Body of pancreas (tissue), 4 donors: ENCODE results near the gene PXMP4. TPM values are rescaled to one million over a fixed set of nuclear protein-coding genes. Genes with fewer than 3 reads are reported as not detected.

ENCODE experiments used
- ATAC-seq: fragments of 150-250 bp; one replicate; pipeline ENCODE4 v1.9.1; 2016
- DNase-seq, 4 donors: peaks; one replicate each; pipeline ENCODE4 v3.0.0-alpha.2; 2019
- H3K27ac ChIP-seq, 4 donors: fragments of 200-600 bp; sonication (generic); 1 replicate in 3 of 4; 2 replicates in 1 of 4; pipeline versions ENCODE4 v1.5.1 to v1.6.1; 2016 to 2019; ENCODE audit warnings: mild to moderate bottlenecking in 1 of 4, mixed read lengths in 1 of 4, moderate library complexity in 1 of 4
- H3K27me3 ChIP-seq, 2 donors: fragments of 200-600 bp; sonication (generic); one replicate each; pipeline ENCODE4 v1.6.0; 2016; ENCODE audit warnings: mild to moderate bottlenecking in 1 of 2
- H3K36me3 ChIP-seq, 2 donors: fragments of 200-600 bp; sonication (generic); replicated peaks in 1 of 2; 2 replicates each; pipeline ENCODE4 v1.5.1; 2016; ENCODE audit warnings: low read depth in 2 of 2; ENCODE audit not compliant: insufficient read depth in 1 of 2
- H3K4me1 ChIP-seq: fragments of 200-600 bp; sonication (generic); one replicate; pipeline ENCODE4 v1.6.0; 2016
- H3K4me3 ChIP-seq, 2 donors: fragments of 200-600 bp; sonication (generic); 1 replicate in 1 of 2; 2 replicates in 1 of 2; pipeline ENCODE4 v1.5.1; 2016 to 2019
- H3K9me3 ChIP-seq, 3 donors: fragments of 200-600 bp; sonication (generic); 1 replicate in 2 of 3; 2 replicates in 1 of 3; pipeline ENCODE4 v1.5.1; 2016
- CTCF ChIP-seq, 7 experiments: fragments of 450-650 bp in 4 of 7; fragments of 200-600 bp in 3 of 7; sonication (generic) in 3 of 7; IDR thresholded peaks; one replicate each; pipeline ENCODE4 v1.5.1; 2016 to 2019; ENCODE audit warnings: antibody characterized with exemption in 7 of 7
- POLR2A ChIP-seq, 3 donors: fragments of 450-650 bp; IDR thresholded peaks; one replicate each; pipeline ENCODE4 v1.6.1; 2016; ENCODE audit warnings: antibody characterized with exemption in 3 of 3, mild to moderate bottlenecking in 2 of 3
- WGBS, 2 donors: methylation state at CpG; one replicate each; pipeline ENCODE4 v1.1.5; 2017; 5-methylcytosine and 5-hydroxymethylcytosine counted together
- intact Hi-C: fragments of 100-400 bp; cut with DNase I; formaldehyde crosslinking; loops from one replicate; pipeline ENCODE4 v1.15.1; 2023
- total RNA-seq, 2 donors: library from RNA; depleted of rRNA; stranded (reverse); fragments of >200 nt; gene quantifications; one replicate each; pipeline ENCODE4 v1.1.0, GENCODE V29; 2016

Gene PXMP4
- total RNA-seq, 2 donors from 2014 or later, result 3.3 to 5.2 TPM

DNA sequence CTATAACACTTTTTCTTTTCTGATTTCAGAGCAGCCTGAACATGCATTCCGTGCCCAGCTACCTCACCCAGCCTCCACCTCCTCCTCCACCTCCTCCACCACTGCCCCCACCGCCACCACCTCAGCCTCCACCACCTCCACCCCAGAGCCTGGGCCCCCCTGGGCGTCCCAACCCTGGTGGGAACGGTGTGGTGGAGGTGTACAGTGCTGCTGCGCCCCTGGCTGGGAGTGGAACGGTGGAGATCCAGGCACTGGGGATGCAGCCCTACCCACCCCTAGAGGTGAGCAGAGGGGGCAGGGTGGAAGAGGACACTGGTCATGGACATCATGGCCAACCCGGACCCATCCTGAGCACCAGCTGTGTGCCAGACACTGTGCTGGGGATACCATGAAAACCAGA is 33.0 kb upstream of the PXMP4 start:
- H3K9me3 ChIP-seq, result no peaks in the 10 kb centered on the region
- no peaks in the 10 kb centered on the region for H3K27me3 ChIP-seq
- peaks cover 0 to 6% of the 10 kb centered on the region in 2 donors for H3K36me3 ChIP-seq
- no peak for DNase-seq
- no peak overlapping the region for H3K27ac ChIP-seq
- H3K4me1 ChIP-seq, result no peaks in the 10 kb centered on the region
- no peak for TF ChIP-seq POLR2A (IDR thresholded peaks at IDR 0.05)
- TF ChIP-seq CTCF (IDR thresholded peaks at IDR 0.05), result no peak
- WGBS, 2 donors, result 94 to 96% methylated on average over 5 to 6 of the region's 7 CpGs
- no peak overlapping the region for H3K4me3 ChIP-seq
- ATAC-seq, result no peak
- intact Hi-C loops, result no loop called here

DNA sequence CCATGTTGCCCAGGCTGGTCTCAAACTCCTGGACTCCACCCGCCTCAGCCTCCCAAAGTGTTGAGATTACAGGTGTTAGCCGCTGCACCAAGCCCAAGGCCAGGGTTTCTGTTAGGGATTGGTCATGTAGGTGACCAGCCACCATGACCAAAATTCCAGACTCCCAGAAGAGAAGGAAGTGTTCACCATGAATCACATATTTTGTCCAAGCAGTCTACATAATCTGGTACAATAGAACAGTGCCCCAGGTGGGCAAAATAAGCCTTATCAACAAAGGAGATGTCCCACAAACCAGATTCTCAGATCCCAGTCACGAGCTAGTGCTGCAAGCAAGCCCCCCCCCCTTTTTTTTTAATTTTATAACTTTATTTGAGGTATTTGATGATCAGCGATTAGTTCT is 31.7 kb upstream of the PXMP4 start:
- TF ChIP-seq POLR2A (IDR thresholded peaks at IDR 0.05) (no peak), CTCF (IDR thresholded peaks at IDR 0.05) (no peak)
- no peak for ATAC-seq
- Histone ChIP-seq H3K27ac (no peak overlapping the region), H3K9me3 (no peaks in the 10 kb centered on the region), H3K27me3 (no peaks in the 10 kb centered on the region), H3K4me1 (no peaks in the 10 kb centered on the region), H3K36me3 (peaks cover 0 to 3% of the 10 kb centered on the region in 2 donors), H3K4me3 (no peak overlapping the region)
- DNase-seq, result no peak
- intact Hi-C loops, result no loop called here
- WGBS, 2 donors, result 89 to 95% methylated on average over 3 to 4 of the region's 4 CpGs

DNA sequence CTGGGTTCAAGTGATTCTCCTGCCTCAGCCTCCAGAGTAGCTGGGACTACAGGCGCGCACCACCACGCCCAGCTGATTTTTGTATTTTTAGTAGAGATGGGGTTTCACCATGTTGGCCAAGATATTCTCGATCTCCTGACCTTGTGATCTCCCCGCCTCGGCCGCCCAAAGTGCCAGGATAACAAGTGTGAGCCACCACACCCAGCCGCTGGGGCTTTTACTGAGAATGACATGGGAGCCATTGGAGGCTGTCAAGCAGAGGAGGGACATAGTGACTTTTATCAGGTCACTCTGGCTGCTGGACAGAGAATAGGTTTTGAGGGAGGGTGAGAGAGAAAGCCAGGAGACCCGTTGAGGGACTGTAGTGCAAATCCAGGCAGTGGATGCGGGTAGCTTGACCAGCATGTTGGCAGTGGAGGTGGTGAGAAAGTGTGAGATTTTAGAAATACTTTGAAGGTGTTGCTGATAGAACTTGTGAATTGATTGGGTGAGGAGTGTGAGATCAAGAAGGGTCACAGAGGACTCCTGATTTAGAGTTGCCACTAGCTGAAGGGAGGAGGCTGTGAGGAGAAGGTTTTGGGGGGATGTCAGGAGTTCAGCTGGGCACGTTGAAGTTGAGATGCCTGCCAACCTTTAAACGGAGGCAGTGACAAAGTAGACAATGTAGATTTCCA is 26.4 kb upstream of the PXMP4 start:
- no peaks in the 10 kb centered on the region for H3K9me3 ChIP-seq
- no peak for DNase-seq
- intact Hi-C loops, result no loop called here
- no peak overlapping the region for H3K27ac ChIP-seq
- no peak for ATAC-seq
- no peak overlapping the region for H3K4me3 ChIP-seq
- peaks cover 7% of the 10 kb centered on the region for H3K4me1 ChIP-seq
- H3K27me3 ChIP-seq, result no peaks in the 10 kb centered on the region
- no peaks in the 10 kb centered on the region for H3K36me3 ChIP-seq
- 85 to 93% methylated on average over 10 to 12 of the region's 12 CpGs for WGBS, 2 donors
- TF ChIP-seq CTCF (IDR thresholded peaks at IDR 0.05) (no peak), POLR2A (IDR thresholded peaks at IDR 0.05) (no peak)

GRCh38 chr20:33744773-33745385 is 24.8 kb upstream of the PXMP4 start:
- 88 to 95% methylated on average over 13 to 14 of the region's 14 CpGs for WGBS, 2 donors
- ATAC-seq (no peak), DNase-seq (no peak)
- no peak for TF ChIP-seq CTCF (IDR thresholded peaks at IDR 0.05)
- TF ChIP-seq POLR2A (IDR thresholded peaks at IDR 0.05), result no peak
- H3K27ac ChIP-seq, result no peak overlapping the region
- H3K36me3 ChIP-seq, result no peaks in the 10 kb centered on the region
- H3K4me3 ChIP-seq, result no peak overlapping the region
- H3K9me3 ChIP-seq, result no peaks in the 10 kb centered on the region
- H3K4me1 ChIP-seq, result peaks cover 7% of the 10 kb centered on the region
- H3K27me3 ChIP-seq, result no peaks in the 10 kb centered on the region
- intact Hi-C loops, result no loop called here

DNA sequence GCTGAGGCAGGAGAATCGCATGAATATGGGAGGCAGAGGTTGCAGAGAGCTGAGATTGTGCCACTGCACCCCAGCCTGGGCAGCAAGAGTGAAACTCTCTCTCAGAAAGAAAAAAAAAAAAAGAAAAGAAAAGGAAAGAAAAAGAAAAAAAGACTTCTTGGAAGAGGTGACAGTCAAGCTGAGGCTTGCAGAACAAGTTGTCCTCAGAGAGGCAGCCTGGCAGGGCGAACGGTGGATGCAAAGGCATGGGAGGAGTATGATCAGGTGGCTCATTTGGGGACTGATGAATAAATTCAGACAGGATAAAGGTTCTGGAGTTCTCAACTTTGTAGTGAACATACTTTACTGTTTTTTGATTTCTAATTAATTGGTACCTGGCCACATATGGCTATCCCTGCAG is 24.1 kb upstream of the PXMP4 start:
- TF ChIP-seq CTCF (IDR thresholded peaks at IDR 0.05), result no peak
- TF ChIP-seq POLR2A (IDR thresholded peaks at IDR 0.05), result no peak
- ATAC-seq (no peak), DNase-seq (no peak)
- Histone ChIP-seq H3K4me1 (peaks cover 7% of the 10 kb centered on the region), H3K9me3 (no peaks in the 10 kb centered on the region), H3K27ac (peak overlapping the region in 2 of 4 donors; percentile 17 to 44), H3K27me3 (no peaks in the 10 kb centered on the region), H3K36me3 (no peaks in the 10 kb centered on the region), H3K4me3 (no peak overlapping the region)
- whole genome bisulfite sequencing, 2 donors, result 82 to 97% methylated on average over 3 of the region's 3 CpGs
- intact Hi-C loops, result no loop called here
